GM12878 (cell line): Measurements from ENCODE around the gene YY2. TPM values are rescaled to one million over a fixed set of nuclear protein-coding genes. Genes with fewer than 3 reads are reported as not detected.

Experiments used
- ATF2 ChIP-seq: IDR thresholded peaks from 2 replicates; pipeline ENCODE4 v1.6.1; 2012; ENCODE audit warnings: low read length, inconsistent platforms
- BMI1 ChIP-seq: fragments of 450-650 bp; IDR thresholded peaks from 2 replicates; pipeline ENCODE4 v1.6.1; 2016; ENCODE audit warnings: mild to moderate bottlenecking, moderate library complexity, borderline replicate concordance
- EZH2 ChIP-seq: IDR thresholded peaks from 2 replicates; pipeline ENCODE4 v1.6.1; 2012; ENCODE audit warnings: low read depth, mild to moderate bottlenecking, control low read depth, inconsistent platforms, low read length, borderline replicate concordance; ENCODE audit not compliant: control insufficient read depth
- HCFC1 ChIP-seq: fragments of 150-350 bp; IDR thresholded peaks from 2 replicates; pipeline ENCODE4 v1.6.1; 2014; ENCODE audit warnings: low read length
- IKZF2 ChIP-seq, 2 experiments: fragments of 450-650 bp; IDR thresholded peaks; 2 replicates each; pipeline ENCODE4 v1.6.1; 2017; ENCODE audit warnings: mild to moderate bottlenecking in 2 of 2, moderate library complexity in 2 of 2
- MXI1 ChIP-seq: fragments of 150-350 bp; IDR thresholded peaks from 2 replicates; pipeline ENCODE4 v1.6.1; 2011; ENCODE audit warnings: low read depth, mild to moderate bottlenecking, inconsistent platforms, low read length, improper control_type of control experiment
- NFXL1 ChIP-seq: fragments of 450-650 bp; IDR thresholded peaks from 2 replicates; pipeline ENCODE4 v1.6.1; 2017; ENCODE audit warnings: antibody characterized with exemption, mild to moderate bottlenecking, borderline replicate concordance
- NR2C1 ChIP-seq: fragments of 450-650 bp; IDR thresholded peaks from 2 replicates; pipeline ENCODE4 v1.6.1; 2017; ENCODE audit warnings: antibody characterized with exemption, mild to moderate bottlenecking, moderate library complexity
- PAX8 ChIP-seq: fragments of 450-650 bp; IDR thresholded peaks from 2 replicates; pipeline ENCODE4 v1.6.1; 2017; ENCODE audit warnings: mild to moderate bottlenecking, moderate library complexity
- POLR2AphosphoS2 ChIP-seq: IDR thresholded peaks from 2 replicates; pipeline ENCODE4 v1.6.1; 2011; ENCODE audit warnings: low read depth, mild to moderate bottlenecking, low read length, improper control_type of control experiment, moderate library complexity
- REST ChIP-seq: IDR thresholded peaks from 2 replicates; pipeline ENCODE4 v1.6.1; 2012; ENCODE audit warnings: mild to moderate bottlenecking, low read depth, low read length
- SIN3A ChIP-seq: IDR thresholded peaks from 2 replicates; pipeline ENCODE4 v1.6.1; 2012; ENCODE audit warnings: low read depth, low read length, improper control_type of control experiment
- SMARCA5 ChIP-seq: fragments of 450-650 bp; IDR thresholded peaks from 2 replicates; pipeline ENCODE4 v1.6.1; 2017; ENCODE audit warnings: mild to moderate bottlenecking
- ZBED1 ChIP-seq: IDR thresholded peaks from 2 replicates; pipeline ENCODE4 v1.6.1; 2016; ENCODE audit warnings: borderline replicate concordance
- ZNF207 ChIP-seq: fragments of 450-650 bp; IDR thresholded peaks from 2 replicates; pipeline ENCODE4 v1.6.1; 2014; ENCODE audit warnings: antibody characterized with exemption, mild to moderate bottlenecking, borderline replicate concordance
- polyA plus RNA-seq, 11 experiments: library from polyadenylated mRNA; depleted of rRNA in 4 of 11; unstranded in 6 of 11; stranded (reverse) in 5 of 11; fragments of >200 nt; fragmentation: Nextera tagmentation in 4 of 11; fragmentation: Illumina TruSeq in 1 of 11; extraction: Ambion mirVana in 4 of 11; extraction: Trizol in 1 of 11; gene quantifications; 1 replicate in 1 of 11; 2 replicates in 10 of 11; pipeline versions ENCODE4 v1.2.1 to v1.2.3, GENCODE V29; 2011 to 2016; ENCODE audit warnings: inconsistent platforms in 2 of 11, missing spikeins in 2 of 11, low read depth in 1 of 11
- total RNA-seq, 4 experiments: library from RNA; depleted of rRNA in 3 of 4; stranded (reverse); fragments of >200 nt in 3 of 4; fragmentation: Illumina TruSeq in 1 of 4; extraction: Trizol in 1 of 4; gene quantifications; 2 replicates each; pipeline versions ENCODE4 v1.2.1 to v1.2.3, GENCODE V29; 2013 to 2021
- TF ChIP-seq, protein P1 (sequence below): fragments of 450-650 bp; IDR thresholded peaks from 2 replicates; pipeline ENCODE4 v1.6.1; 2017; ENCODE audit warnings: mild to moderate bottlenecking, moderate library complexity
- TF ChIP-seq, protein P2 (sequence below): fragments of 450-650 bp; IDR thresholded peaks from 2 replicates; pipeline ENCODE4 v1.6.1; 2018; ENCODE audit warnings: mild to moderate bottlenecking, low read depth, moderate library complexity; ENCODE audit not compliant: partially characterized antibody

Gene YY2
- total and polyA plus RNA-seq, 10 of the 15 experiments (the other 5 are each of a cell fraction or from before 2014, with no cell fraction given) = 0.31 to 1.2 (median 0.74) TPM

- TF ChIP-seq BMI1 = no peak
- no peak for TF ChIP-seq NFXL1
- TF ChIP-seq, protein P1, sequence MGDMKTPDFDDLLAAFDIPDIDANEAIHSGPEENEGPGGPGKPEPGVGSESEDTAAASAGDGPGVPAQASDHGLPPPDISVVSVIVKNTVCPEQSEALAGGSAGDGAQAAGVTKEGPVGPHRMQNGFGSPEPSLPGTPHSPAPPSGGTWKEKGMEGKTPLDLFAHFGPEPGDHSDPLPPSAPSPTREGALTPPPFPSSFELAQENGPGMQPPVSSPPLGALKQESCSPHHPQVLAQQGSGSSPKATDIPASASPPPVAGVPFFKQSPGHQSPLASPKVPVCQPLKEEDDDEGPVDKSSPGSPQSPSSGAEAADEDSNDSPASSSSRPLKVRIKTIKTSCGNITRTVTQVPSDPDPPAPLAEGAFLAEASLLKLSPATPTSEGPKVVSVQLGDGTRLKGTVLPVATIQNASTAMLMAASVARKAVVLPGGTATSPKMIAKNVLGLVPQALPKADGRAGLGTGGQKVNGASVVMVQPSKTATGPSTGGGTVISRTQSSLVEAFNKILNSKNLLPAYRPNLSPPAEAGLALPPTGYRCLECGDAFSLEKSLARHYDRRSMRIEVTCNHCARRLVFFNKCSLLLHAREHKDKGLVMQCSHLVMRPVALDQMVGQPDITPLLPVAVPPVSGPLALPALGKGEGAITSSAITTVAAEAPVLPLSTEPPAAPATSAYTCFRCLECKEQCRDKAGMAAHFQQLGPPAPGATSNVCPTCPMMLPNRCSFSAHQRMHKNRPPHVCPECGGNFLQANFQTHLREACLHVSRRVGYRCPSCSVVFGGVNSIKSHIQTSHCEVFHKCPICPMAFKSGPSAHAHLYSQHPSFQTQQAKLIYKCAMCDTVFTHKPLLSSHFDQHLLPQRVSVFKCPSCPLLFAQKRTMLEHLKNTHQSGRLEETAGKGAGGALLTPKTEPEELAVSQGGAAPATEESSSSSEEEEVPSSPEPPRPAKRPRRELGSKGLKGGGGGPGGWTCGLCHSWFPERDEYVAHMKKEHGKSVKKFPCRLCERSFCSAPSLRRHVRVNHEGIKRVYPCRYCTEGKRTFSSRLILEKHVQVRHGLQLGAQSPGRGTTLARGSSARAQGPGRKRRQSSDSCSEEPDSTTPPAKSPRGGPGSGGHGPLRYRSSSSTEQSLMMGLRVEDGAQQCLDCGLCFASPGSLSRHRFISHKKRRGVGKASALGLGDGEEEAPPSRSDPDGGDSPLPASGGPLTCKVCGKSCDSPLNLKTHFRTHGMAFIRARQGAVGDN = peak; percentile 70
- TF ChIP-seq EZH2 = no peak
- no peak for TF ChIP-seq ZNF207
- TF ChIP-seq HCFC1 = peak; percentile 77
- TF ChIP-seq PAX8 = no peak
- no peak for TF ChIP-seq REST
- TF ChIP-seq, protein P2, sequence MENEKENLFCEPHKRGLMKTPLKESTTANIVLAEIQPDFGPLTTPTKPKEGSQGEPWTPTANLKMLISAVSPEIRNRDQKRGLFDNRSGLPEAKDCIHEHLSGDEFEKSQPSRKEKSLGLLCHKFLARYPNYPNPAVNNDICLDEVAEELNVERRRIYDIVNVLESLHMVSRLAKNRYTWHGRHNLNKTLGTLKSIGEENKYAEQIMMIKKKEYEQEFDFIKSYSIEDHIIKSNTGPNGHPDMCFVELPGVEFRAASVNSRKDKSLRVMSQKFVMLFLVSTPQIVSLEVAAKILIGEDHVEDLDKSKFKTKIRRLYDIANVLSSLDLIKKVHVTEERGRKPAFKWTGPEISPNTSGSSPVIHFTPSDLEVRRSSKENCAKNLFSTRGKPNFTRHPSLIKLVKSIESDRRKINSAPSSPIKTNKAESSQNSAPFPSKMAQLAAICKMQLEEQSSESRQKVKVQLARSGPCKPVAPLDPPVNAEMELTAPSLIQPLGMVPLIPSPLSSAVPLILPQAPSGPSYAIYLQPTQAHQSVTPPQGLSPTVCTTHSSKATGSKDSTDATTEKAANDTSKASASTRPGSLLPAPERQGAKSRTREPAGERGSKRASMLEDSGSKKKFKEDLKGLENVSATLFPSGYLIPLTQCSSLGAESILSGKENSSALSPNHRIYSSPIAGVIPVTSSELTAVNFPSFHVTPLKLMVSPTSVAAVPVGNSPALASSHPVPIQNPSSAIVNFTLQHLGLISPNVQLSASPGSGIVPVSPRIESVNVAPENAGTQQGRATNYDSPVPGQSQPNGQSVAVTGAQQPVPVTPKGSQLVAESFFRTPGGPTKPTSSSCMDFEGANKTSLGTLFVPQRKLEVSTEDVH = peak; percentile 56
- 0 out of 2 replicates have a peak, but pooled peaks have one; percentile 25 for TF ChIP-seq NR2C1
- no peak for TF ChIP-seq ATF2
- TF ChIP-seq IKZF2 (IDR thresholded peaks at IDR 0.05) = peak; percentile 19 to 55; a peak in 2 of 4 replicates
- 0 out of 2 replicates have a peak, but pooled peaks have one; percentile 30 for TF ChIP-seq MXI1
- TF ChIP-seq SIN3A = peak; percentile 41; the same call in 1 of the 2 replicates
- peak; percentile 44; the same call in 1 of the 2 replicates for TF ChIP-seq ZBED1
- peak; percentile 85 for TF ChIP-seq SMARCA5
- peak; percentile 71; the same call in 1 of the 2 replicates for TF ChIP-seq POLR2AphosphoS2
Observed at GRCh38 chrX:21839334-21840192, 16.2 kb upstream of the YY2 start, which contains the start of gene MBTPS2 (continued).
